ENCODE measurements around the gene SLC45A3.

Gene SLC45A3

DNA sequence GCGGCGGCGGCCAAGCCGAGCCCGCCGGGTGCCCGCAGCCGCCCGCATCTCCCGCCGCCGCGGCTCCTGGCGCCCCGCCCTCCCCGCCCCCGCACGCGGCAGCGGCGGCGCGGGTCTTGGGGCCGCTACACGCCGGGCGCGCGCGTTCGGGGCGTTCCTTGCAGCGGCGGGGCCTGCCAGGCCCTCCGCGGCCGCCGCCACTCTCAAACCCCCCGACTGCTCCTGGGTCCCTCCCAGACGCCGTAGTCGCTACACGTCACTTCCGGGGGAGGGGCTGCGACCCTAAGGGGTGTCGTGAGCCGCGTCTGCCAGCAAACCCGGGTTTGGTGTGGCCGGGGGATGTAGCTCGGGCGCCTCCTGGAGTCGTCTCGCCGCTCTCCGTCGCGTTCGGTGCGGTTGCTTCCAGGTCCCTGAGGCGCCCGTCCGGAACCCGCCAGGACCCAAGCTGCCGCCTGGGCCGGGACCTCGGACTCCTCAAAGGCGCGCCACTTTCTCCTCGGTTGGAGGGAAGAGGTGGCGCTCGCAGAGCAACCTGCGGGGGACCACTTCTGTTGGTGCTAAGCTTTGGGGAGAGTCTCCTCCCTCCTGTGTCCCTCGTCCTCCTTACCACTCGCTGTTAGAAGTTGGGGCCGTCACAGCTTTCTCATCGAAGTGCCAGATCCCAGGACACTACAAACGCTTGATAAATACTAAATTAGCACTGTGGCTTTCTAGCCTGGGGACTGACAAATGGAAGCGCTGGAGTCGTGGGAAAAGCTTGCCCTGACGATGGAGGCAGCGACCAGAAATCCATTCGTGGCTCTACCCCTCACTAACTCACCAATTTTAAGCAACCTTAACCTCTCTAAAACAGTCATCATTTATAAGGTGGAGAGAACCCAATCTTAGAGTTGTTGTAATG lies 48.3 kb downstream of the SLC45A3 start, which contains the start of gene ELK4 (continued):
- TF ChIP-seq ZNF341 (tag by site-specific recombination; IDR thresholded peaks at IDR 0.05; ENCODE audit: low read depth) (peak; percentile 35; the same call in 1 of the 2 replicates), ZNF202 (tag by site-specific recombination; IDR thresholded peaks at IDR 0.05; ENCODE audit: borderline replicate concordance) (no peak), WT1 (tag by site-specific recombination; IDR thresholded peaks at IDR 0.05) (peak; percentile 46; the same call in 1 of the 2 replicates), ZNF558 (tag by site-specific recombination; IDR thresholded peaks at IDR 0.05) (peak; percentile 26; the same call in 1 of the 2 replicates), GLIS2 (tag by site-specific recombination; IDR thresholded peaks at IDR 0.05) (peak; percentile 97), ZNF473 (tag by site-specific recombination; IDR thresholded peaks at IDR 0.05) (no peak), ZFP37 (tag by site-specific recombination; IDR thresholded peaks at IDR 0.05) (peak; percentile 93), ZNF354C (tag by site-specific recombination; IDR thresholded peaks at IDR 0.05; ENCODE audit: borderline replicate concordance, low read depth) (no peak), ZNF585B (tag by site-specific recombination; IDR thresholded peaks at IDR 0.05) (no peak), ZEB2 (tag by site-specific recombination; IDR thresholded peaks at IDR 0.05) (peak; percentile 93; the same call in 1 of the 2 replicates), ZNF10 (tag by site-specific recombination; IDR thresholded peaks at IDR 0.05) (no peak), ZNF623 (tag by site-specific recombination; IDR thresholded peaks at IDR 0.05) (peak; percentile 23; the same call in 1 of the 2 replicates), ZNF335 (tag by site-specific recombination; conservative IDR thresholded peaks at IDR 0.05) (peak; percentile 82), YY1 (tag by site-specific recombination; IDR thresholded peaks at IDR 0.05) (0 out of 2 replicates have a peak, but pooled peaks have one; percentile 13), ZNF324 (tag by site-specific recombination; IDR thresholded peaks at IDR 0.05) (0 out of 2 replicates have a peak, but pooled peaks have one; percentile 59), ZNF677 (tag by site-specific recombination; IDR thresholded peaks at IDR 0.05) (no peak), PRDM1 (tag by site-specific recombination; IDR thresholded peaks at IDR 0.05) (no peak; the same call in 1 of the 2 replicates), ZNF843 (tag by site-specific recombination; IDR thresholded peaks at IDR 0.05) (peak; percentile 15; the same call in 1 of the 2 replicates), ZNF175 (tag by site-specific recombination; IDR thresholded peaks at IDR 0.05) (no peak), SP2 (tag by site-specific recombination; IDR thresholded peaks at IDR 0.05) (peak; percentile 83), GLIS1 (tag by site-specific recombination; IDR thresholded peaks at IDR 0.05) (peak; percentile 81), ZNF624 (tag by site-specific recombination; IDR thresholded peaks at IDR 0.05) (no peak), ZNF610 (tag by site-specific recombination; IDR thresholded peaks at IDR 0.05; ENCODE audit: borderline replicate concordance) (0 out of 2 replicates have a peak, but pooled peaks have one; percentile 54), SP7 (tag by site-specific recombination; IDR thresholded peaks at IDR 0.05) (peak; percentile 79)
- TF ChIP-seq, protein P1, sequence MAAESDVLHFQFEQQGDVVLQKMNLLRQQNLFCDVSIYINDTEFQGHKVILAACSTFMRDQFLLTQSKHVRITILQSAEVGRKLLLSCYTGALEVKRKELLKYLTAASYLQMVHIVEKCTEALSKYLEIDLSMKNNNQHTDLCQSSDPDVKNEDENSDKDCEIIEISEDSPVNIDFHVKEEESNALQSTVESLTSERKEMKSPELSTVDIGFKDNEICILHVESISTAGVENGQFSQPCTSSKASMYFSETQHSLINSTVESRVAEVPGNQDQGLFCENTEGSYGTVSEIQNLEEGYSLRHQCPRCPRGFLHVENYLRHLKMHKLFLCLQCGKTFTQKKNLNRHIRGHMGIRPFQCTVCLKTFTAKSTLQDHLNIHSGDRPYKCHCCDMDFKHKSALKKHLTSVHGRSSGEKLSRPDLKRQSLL (tag by site-specific recombination; IDR thresholded peaks at IDR 0.05) = peak; percentile 36; the same call in 1 of the 2 replicates
- TF ChIP-seq, protein P2, sequence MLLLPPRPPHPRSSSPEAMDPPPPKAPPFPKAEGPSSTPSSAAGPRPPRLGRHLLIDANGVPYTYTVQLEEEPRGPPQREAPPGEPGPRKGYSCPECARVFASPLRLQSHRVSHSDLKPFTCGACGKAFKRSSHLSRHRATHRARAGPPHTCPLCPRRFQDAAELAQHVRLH (tag by site-specific recombination; IDR thresholded peaks at IDR 0.05) = 0 out of 2 replicates have a peak, but pooled peaks have one; percentile 48
- TF ChIP-seq, protein P3, sequence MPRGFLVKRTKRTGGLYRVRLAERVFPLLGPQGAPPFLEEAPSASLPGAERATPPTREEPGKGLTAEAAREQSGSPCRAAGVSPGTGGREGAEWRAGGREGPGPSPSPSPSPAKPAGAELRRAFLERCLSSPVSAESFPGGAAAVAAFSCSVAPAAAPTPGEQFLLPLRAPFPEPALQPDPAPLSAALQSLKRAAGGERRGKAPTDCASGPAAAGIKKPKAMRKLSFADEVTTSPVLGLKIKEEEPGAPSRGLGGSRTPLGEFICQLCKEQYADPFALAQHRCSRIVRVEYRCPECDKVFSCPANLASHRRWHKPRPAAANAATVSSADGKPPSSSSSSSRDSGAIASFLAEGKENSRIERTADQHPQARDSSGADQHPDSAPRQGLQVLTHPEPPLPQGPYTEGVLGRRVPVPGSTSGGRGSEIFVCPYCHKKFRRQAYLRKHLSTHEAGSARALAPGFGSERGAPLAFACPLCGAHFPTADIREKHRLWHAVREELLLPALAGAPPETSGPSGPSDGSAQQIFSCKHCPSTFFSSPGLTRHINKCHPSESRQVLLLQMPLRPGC (tag by site-specific recombination; IDR thresholded peaks at IDR 0.05) = peak; percentile 30; the same call in 1 of the 2 replicates
- TF ChIP-seq, protein P4, sequence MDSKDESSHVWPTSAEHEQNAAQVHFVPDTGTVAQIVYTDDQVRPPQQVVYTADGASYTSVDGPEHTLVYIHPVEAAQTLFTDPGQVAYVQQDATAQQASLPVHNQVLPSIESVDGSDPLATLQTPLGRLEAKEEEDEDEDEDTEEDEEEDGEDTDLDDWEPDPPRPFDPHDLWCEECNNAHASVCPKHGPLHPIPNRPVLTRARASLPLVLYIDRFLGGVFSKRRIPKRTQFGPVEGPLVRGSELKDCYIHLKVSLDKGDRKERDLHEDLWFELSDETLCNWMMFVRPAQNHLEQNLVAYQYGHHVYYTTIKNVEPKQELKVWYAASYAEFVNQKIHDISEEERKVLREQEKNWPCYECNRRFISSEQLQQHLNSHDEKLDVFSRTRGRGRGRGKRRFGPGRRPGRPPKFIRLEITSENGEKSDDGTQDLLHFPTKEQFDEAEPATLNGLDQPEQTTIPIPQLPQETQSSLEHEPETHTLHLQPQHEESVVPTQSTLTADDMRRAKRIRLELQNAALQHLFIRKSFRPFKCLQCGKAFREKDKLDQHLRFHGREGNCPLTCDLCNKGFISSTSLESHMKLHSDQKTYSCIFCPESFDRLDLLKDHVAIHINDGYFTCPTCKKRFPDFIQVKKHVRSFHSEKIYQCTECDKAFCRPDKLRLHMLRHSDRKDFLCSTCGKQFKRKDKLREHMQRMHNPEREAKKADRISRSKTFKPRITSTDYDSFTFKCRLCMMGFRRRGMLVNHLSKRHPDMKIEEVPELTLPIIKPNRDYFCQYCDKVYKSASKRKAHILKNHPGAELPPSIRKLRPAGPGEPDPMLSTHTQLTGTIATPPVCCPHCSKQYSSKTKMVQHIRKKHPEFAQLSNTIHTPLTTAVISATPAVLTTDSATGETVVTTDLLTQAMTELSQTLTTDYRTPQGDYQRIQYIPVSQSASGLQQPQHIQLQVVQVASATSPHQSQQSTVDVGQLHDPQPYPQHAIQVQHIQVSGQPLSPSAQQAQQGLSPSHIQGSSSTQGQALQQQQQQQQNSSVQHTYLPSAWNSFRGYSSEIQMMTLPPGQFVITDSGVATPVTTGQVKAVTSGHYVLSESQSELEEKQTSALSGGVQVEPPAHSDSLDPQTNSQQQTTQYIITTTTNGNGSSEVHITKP (tag by site-specific recombination; IDR thresholded peaks at IDR 0.05) = peak; percentile 52
- TF ChIP-seq, protein P5, sequence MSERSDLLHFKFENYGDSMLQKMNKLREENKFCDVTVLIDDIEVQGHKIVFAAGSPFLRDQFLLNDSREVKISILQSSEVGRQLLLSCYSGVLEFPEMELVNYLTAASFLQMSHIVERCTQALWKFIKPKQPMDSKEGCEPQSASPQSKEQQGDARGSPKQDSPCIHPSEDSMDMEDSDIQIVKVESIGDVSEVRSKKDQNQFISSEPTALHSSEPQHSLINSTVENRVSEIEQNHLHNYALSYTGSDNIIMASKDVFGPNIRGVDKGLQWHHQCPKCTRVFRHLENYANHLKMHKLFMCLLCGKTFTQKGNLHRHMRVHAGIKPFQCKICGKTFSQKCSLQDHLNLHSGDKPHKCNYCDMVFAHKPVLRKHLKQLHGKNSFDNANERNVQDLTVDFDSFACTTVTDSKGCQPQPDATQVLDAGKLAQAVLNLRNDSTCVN (tag by site-specific recombination; optimal IDR thresholded peaks at IDR 0.05) = peak; percentile 52
